MCF 10A (cell line): ENCODE results near the gene SELENOI. TPM values are rescaled to one million over a fixed set of nuclear protein-coding genes. Genes with fewer than 3 reads are reported as not detected.

Source experiments
- BruUV-seq: library from RNA; stranded (reverse); fragments of 400-500 nt; replicated peaks from 2 replicates; lab custom pipeline; 2021; lab: Mats Ljungman, UMichigan
- CTCF ChIA-PET: fragments of 300-600 bp; sonication (Branson Sonifier 250); formaldehyde crosslinking; extraction: SDS; loops from one replicate; lab custom pipeline; 2021; ENCODE audit warnings: antibody characterized with exemption, inconsistent platforms; lab: Yijun Ruan, JAX
- POLR2A ChIA-PET: fragments of 300-600, 350-650 bp; sonication (Branson Sonifier 250); formaldehyde crosslinking; extraction: SDS; loops from one replicate; lab custom pipeline; 2020; ENCODE audit warnings: antibody characterized with exemption, inconsistent platforms; lab: Yijun Ruan, JAX
- DNase-seq: peaks from one replicate; pipeline ENCODE4 v3.0.0-alpha.2; 2018; ENCODE audit not compliant: unreplicated experiment
- H3K27ac Mint-ChIP-seq: one replicate; pipeline ENCODE4 v1.8.0; 2022; ENCODE audit warnings: mild to moderate bottlenecking, low read depth, mixed read lengths; ENCODE audit not compliant: unreplicated experiment
- H3K27me3 Mint-ChIP-seq: one replicate; pipeline ENCODE4 v1.8.0; 2022; ENCODE audit warnings: mixed read lengths; ENCODE audit not compliant: insufficient read depth, unreplicated experiment
- H3K36me3 Mint-ChIP-seq: one replicate; pipeline ENCODE4 v1.8.0; 2022; ENCODE audit warnings: mild to moderate bottlenecking, moderate library complexity, mixed read lengths; ENCODE audit not compliant: insufficient read depth, unreplicated experiment
- H3K4me1 Mint-ChIP-seq: one replicate; pipeline ENCODE4 v1.8.0; 2022; ENCODE audit warnings: mixed read lengths; ENCODE audit not compliant: insufficient read depth, unreplicated experiment
- H3K4me3 Mint-ChIP-seq: one replicate; pipeline ENCODE4 v1.8.0; 2022; ENCODE audit warnings: mild to moderate bottlenecking, moderate library complexity, mixed read lengths; ENCODE audit not compliant: unreplicated experiment
- H3K9me3 Mint-ChIP-seq: one replicate; pipeline ENCODE4 v1.8.0; 2022; ENCODE audit warnings: mixed read lengths; ENCODE audit not compliant: unreplicated experiment
- CTCF ChIP-seq: fragments of 200-600 bp; IDR thresholded peaks from one replicate; pipeline ENCODE4 v1.8.0; 2022; ENCODE audit warnings: antibody characterized with exemption, mild to moderate bottlenecking; ENCODE audit not compliant: unreplicated experiment
- intact Hi-C: fragments of 100-400 bp; cut with micrococcal nuclease; formaldehyde crosslinking; loops from 2 replicates; pipeline ENCODE4 v1.14.1; 2022
- total RNA-seq: library from RNA; stranded (reverse); gene quantifications from 2 replicates; pipeline ENCODE4 v1.2.3, GENCODE V29; 2022

Gene SELENOI
- total RNA-seq, 1 experiment from 2014 or later, result 51.0 TPM

GRCh38 chr2:26411419-26411818 lies 65.5 kb downstream of the SELENOI start:
- no peak for DNase-seq
- intact Hi-C loops, result no loop called here
- no peaks in the 10 kb centered on the region for H3K36me3 Mint-ChIP-seq
- ChIA-PET POLR2A (no interaction called here), CTCF (no interaction called here)
- BruUV-seq, result no TSS peak
- H3K27me3 Mint-ChIP-seq, result no peaks in the 10 kb centered on the region
- H3K27ac Mint-ChIP-seq, result no peak overlapping the region
- TF ChIP-seq CTCF, result no peak
- no peak overlapping the region for H3K4me3 Mint-ChIP-seq
- H3K4me1 Mint-ChIP-seq, result no peaks in the 10 kb centered on the region
- H3K9me3 Mint-ChIP-seq, result no peaks in the 10 kb centered on the region

- Mint-ChIP-seq H3K4me3 (no peak overlapping the region), H3K9me3 (no peaks in the 10 kb centered on the region), H3K27me3 (no peaks in the 10 kb centered on the region), H3K4me1 (no peaks in the 10 kb centered on the region), H3K36me3 (no peaks in the 10 kb centered on the region), H3K27ac (no peak overlapping the region)
- DNase-seq, result no peak
- intact Hi-C loops, result no loop called here
- BruUV-seq, result no TSS peak
- no peak for TF ChIP-seq CTCF
- ChIA-PET CTCF (no interaction called here), POLR2A (interaction anchor here (0.6 kb wide), 1 partner anchor 55 kb away, joined by 3 read pairs; no protein-coding TSS in a partner anchor)
These were observed 66.2 kb downstream of the SELENOI start for GRCh38 chr2:26412091-26412673.

GRCh38 chr2:26414311-26414710 lies 68.4 kb downstream of the SELENOI start:
- CTCF ChIA-PET, result interaction anchor here (0.6 to 0.9 kb wide), 3 partner anchors 164 to 492 kb away, joined by 3 to 5 read pairs (median 3); no protein-coding TSS in a partner anchor

GRCh38 chr2:26421961-26422360 lies 76.0 kb downstream of the SELENOI start:
- intact Hi-C loops, result no loop called here
- no peaks in the 10 kb centered on the region for H3K9me3 Mint-ChIP-seq
- H3K4me3 Mint-ChIP-seq, result no peak overlapping the region
- BruUV-seq, result no TSS peak
- no peak for DNase-seq
- H3K27me3 Mint-ChIP-seq, result peaks cover 9% of the 10 kb centered on the region
- H3K36me3 Mint-ChIP-seq, result no peaks in the 10 kb centered on the region
- no peaks in the 10 kb centered on the region for H3K4me1 Mint-ChIP-seq
- no peak overlapping the region for H3K27ac Mint-ChIP-seq
- no peak for TF ChIP-seq CTCF
- POLR2A ChIA-PET, result no interaction called here
- CTCF ChIA-PET, result no interaction called here

More at GRCh38 chr2:26414311-26414710, 68.4 kb downstream of the SELENOI start:
- Mint-ChIP-seq H3K27me3 (peaks cover 1% of the 10 kb centered on the region), H3K4me3 (no peak overlapping the region), H3K4me1 (no peaks in the 10 kb centered on the region), H3K27ac (no peak overlapping the region), H3K36me3 (no peaks in the 10 kb centered on the region), H3K9me3 (no peaks in the 10 kb centered on the region)
- no peak for TF ChIP-seq CTCF
- POLR2A ChIA-PET, result interaction anchor here (0.7 to 1.3 kb wide), 3 partner anchors 13 to 66 kb away, joined by 3 to 6 read pairs (median 3); partner anchors contain the start of gene DRC1
- DNase-seq, result no peak
- intact Hi-C loops, result no loop called here
- no TSS peak for BruUV-seq
